GM13976 (cell line): ENCODE measurements around the gene HOXA9.

Experiments
- DNase-seq: peaks from one replicate; pipeline ENCODE4 v3.0.0; 2012; ENCODE audit warnings: low spot score
- CTCF ChIP-seq: IDR thresholded peaks from 2 replicates; pipeline ENCODE4 v1.5.1; 2012; ENCODE audit warnings: borderline replicate concordance, mild to moderate bottlenecking; ENCODE audit not compliant: insufficient read depth; ENCODE audit errors: extremely low read depth, missing control alignments, control extremely low read depth
- in situ Hi-C: fragments of 300-500 bp; cut with MboI; formaldehyde crosslinking; loops from one replicate; pipeline ENCODE4 v1.12.0; 2022; ENCODE audit warnings: low sequenced_read_pairs, mixed read lengths, inconsistent platforms; ENCODE audit not compliant: unreplicated experiment

Gene HOXA9

GRCh38 chr7:27161721-27162560 lies 3.4 kb downstream of the HOXA9 start:
- in situ Hi-C loops, result loop anchor here (10.0 to 25.0 kb wide), 2 partner anchors 650 to 1297 kb away; no protein-coding TSS in a partner anchor
- DNase-seq, result no peak
- TF ChIP-seq CTCF, result no peak

- peak; percentile 15 for TF ChIP-seq CTCF
- no peak for DNase-seq
- in situ Hi-C loops, result loop anchor here (10.0 to 25.0 kb wide), 2 partner anchors 649 to 1296 kb away; no protein-coding TSS in a partner anchor
Observed at GRCh38 chr7:27161214-27161720, 4.1 kb downstream of the HOXA9 start.

GRCh38 chr7:27160546-27161213 lies 4.7 kb downstream of the HOXA9 start:
- in situ Hi-C loops, result loop anchor here (10.0 to 25.0 kb wide), 2 partner anchors 648 to 1296 kb away; no protein-coding TSS in a partner anchor
- DNase-seq, result peak; percentile 90
- peak; percentile 98 for TF ChIP-seq CTCF

- no peak for DNase-seq
- in situ Hi-C loops, result loop anchor here (10.0 to 25.0 kb wide), 2 partner anchors 648 to 1295 kb away; no protein-coding TSS in a partner anchor
- no peak for TF ChIP-seq CTCF
Observed at GRCh38 chr7:27160145-27160545, 5.2 kb downstream of the HOXA9 start.

- TF ChIP-seq CTCF, result no peak
- DNase-seq, result no peak
- in situ Hi-C loops, result loop anchor here (5.0 to 25.0 kb wide), 5 partner anchors 305 to 1295 kb away; no protein-coding TSS in a partner anchor
Observed at GRCh38 chr7:27159266-27160144, 5.8 kb downstream of the HOXA9 start.
